ENCODE data around the gene SMAD6.

SMAD6 gene

DNA sequence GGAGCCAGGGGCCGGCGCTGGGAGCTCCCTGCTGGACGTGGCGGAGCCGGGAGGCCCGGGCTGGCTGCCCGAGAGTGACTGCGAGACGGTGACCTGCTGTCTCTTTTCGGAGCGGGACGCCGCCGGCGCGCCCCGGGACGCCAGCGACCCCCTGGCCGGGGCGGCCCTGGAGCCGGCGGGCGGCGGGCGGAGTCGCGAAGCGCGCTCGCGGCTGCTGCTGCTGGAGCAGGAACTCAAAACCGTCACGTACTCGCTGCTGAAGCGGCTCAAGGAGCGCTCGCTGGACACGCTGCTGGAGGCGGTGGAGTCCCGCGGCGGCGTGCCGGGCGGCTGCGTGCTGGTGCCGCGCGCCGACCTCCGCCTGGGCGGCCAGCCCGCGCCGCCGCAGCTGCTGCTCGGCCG, 1.5 kb downstream of the SMAD6 start:
- DNase-seq (ENCODE audit: low spot score): no peak

DNA sequence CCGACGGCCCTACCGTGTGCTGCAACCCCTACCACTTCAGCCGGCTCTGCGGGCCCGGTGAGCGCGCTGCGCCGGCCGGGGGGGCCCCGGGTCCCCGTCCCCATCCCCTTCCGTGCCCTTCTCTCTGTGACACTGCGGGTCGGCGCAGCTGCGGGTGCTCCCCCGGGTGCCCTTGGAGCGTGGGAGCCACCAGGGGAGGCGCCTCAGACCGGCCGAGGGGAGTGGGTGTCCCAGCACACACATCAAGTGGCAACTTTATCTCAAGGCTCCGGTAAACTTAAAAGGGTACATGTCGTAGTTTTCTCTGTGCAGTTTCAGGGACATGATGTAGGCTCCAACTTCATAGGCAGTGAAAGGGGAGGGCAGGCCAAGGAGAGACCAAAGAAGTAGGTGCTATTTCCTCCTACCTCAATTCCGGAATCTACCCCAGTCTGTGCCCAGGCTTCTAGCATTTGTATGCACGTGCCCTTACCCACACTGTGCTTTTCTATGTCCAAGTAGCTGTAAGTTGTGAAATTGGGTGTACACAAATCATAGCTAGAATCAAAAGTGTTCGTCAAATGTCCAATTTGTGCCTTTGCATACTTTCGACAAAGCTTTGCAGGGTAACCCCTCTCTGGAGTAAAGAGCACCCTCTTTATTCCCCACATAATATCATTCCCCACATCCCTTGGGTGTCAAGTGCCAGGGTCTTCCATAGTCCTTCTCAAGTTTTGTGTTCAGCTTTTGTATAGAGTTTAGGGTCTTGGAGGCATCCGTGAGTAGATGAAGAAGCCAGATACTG, 2.2 kb downstream of the SMAD6 start:
- DNase-seq (ENCODE audit: low spot score): no peak

DNA sequence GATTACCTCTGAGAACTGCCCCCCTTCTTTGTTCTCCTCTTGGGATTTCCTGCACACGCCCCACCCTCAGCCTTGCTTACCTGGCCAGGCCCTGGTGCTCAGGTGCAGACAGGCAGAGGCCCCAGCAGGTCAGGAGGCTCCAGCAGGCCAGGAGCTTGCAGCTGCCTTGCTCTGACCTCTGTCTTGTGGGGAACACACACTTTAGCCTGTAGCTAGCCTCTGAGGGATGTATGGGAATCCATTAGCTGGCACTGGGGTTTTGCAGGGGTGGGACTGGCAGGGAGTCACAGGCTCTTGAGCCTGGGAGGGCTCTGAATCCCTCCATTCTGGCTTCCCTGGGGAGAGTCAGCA, 2.7 kb downstream of the SMAD6 start:
- DNase-seq (ENCODE audit: low spot score): no peak

DNA sequence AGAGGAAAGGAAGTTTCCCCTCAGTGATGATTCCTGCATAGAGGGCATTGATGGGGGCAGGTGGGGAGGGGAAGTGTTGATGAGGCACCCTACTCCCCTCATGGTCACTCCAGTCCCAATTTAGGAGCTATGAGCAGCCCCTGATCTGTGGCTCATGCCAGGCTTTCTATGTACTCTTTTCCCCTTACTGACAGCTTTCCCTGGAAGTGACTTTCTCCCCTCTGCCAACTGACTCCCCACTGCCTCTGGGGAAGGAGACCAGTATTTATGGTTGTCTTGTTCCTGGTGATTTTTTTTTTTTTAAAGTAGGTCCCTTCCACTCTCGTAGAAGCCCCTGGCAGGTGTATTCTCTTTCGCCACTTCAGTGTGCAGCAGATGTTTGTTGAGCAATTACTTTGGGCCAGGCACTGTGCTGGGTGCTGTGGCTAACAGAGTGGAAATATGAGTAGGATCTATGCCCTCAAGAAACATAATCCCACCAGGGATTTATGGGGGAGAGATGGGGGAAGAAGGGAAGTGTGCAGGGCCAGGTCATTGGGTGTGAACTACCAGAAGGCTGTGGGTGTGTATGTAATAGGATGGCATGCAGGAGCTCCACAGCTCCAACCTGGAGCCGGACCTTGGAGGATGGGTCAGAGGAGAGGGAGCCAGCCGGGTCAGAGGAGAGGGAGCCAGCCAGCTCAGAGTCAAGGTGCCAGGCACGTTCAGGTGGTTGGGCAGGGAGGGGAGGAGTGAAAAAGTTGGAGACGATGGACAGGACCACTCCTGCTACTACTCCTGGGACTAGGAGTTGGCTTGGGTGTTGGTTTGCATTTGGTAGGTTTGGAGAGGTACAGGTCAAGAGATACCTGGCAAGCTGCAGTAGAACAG, 3.5 kb downstream of the SMAD6 start:
- DNase-seq (ENCODE audit: low spot score): no peak

DNA sequence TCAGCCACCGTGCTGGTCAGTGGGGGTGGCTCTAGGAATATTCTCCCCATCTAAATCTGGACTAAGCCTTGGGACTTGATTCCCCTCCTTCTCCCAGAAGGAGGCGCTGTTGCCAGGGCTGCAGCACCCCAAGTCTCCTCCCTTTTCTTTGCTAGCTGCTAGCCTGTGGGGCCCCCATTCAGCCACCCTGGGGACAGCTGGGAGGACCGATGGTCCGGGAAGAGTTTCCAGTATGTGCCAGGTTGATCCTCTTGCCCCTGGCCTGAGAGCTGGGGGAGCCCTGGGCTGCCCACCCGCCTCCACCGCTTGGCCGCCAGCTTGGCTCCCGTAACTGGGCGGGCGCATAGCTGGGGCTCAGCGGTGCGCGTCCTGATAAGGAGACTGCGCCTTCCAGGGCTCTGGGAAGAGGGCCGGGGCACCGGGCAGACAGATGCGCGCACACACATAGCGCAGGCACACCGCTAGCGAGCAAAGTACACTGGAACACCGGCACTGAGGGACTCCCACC, 4.2 kb downstream of the SMAD6 start:
- DNase-seq (ENCODE audit: low spot score): peak; percentile 74

DNA sequence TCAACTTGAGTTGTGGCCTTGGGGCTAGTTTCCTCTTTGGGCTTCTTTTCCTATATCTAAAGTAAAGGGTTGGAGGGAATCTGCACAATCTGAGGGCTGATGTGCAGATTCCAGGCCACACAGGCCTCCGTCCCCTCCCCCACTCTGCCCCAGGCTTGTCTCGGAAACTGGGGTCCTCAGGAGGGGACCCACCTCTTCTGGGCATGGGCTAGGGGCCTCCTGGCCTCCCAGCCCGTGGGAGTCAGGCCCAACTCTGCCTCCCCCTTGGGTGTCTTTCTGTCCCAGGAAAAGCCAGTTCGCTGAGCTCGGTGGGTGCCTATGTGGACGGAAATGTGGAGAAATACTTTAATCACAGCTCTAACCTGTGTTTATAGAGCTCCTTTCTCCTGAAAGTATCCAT, 4.8 kb downstream of the SMAD6 start:
- no peak for DNase-seq (ENCODE audit: low spot score)

DNA sequence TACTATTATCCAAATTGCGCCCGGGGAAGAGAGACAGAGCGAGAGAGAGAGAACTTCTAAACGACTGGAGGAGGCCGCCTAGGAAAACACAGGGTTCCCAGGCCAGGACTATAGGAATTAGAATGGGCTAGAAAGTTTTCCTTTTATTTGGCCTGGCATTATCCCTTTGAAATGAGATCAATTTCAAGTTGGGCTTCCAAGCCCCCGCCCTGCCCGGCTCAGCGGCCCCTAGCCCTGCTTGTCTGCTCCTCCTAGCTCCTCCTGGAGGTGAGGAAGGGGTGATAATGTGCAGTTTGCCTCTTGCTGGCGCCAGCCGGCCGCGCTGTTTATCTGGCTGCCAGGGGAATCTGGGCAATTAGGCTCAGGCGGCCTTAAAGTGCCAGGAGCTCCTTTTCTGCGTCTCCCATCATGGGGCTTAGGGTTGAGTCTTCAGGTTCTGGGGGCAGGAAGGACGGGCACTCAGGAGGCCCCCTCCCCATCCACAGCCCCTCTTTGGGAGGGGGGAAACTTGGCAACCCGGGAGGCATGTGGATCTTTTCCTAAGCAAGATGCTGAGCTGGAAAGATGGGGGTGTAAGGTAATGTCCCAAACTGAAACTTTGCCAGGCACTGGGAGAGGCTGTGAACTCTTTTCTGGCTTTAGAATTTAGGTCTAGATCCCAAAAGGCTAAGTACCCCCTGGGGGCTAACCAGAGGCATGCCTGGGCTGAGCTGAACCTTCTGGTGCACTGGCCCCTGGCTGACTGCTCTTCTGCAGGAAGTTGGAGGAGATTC, 5.5 kb downstream of the SMAD6 start:
- DNase-seq (ENCODE audit: low spot score): peak; percentile 63

DNA sequence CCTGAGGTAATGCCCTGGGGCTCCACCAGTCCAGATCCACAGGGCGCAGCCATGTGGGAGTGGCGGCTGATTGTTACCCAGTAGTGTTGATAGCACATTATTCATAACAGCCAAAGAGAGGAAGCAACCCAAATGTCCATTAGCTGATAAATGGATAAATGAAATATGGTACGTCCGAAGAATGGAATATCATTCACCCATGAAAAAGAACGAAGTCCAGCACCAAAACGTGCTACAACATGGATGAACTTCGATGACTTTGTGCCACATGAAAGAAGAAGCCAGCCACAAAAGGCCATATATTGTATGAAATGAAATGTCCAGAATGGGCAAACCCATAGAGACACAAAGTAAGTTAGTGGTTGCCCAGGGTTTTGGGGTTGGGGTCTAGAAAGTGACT, 6.4 kb downstream of the SMAD6 start:
- no peak for DNase-seq (ENCODE audit: low spot score)

DNA sequence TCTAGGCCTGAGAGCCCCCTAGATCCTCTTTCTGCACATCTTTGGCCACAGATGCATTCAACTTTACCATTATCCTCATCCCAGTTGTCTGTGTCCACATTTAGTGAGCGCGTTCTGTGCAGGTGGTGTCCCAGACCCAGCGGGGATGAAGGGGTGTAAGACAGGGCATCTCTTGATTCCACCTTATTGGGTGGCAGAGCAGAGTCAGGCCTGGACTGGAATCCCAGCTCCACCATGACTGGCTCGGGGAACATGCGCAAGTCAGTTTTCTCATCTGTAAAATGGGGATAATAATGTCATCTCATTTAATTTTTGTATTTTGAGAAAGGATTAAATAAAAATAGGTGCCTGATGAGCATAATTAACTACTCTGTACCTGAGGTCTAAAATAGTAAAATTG, 7.8 kb downstream of the SMAD6 start:
- no peak for DNase-seq (ENCODE audit: low spot score)

DNA sequence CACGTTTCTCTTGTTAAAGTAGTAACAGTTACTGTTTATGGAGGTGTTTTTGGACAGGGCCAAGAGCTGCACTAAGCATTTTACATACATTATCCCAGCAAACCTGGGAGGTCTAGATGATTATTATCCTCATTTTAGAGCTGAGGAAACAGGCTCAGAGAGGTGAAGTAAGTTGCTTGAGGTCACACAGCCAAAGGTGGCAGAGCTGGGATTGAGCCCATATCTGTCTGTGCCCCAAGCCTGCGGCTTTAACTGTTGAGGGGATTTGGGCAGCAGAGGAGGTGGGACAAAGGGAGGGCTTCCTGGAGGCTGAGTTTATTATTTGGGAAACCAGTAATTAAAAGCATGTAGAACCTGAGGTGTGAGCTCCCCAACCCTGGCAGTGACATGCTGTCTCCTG, 9.2 kb downstream of the SMAD6 start:
- no peak for DNase-seq (ENCODE audit: low spot score)

DNA sequence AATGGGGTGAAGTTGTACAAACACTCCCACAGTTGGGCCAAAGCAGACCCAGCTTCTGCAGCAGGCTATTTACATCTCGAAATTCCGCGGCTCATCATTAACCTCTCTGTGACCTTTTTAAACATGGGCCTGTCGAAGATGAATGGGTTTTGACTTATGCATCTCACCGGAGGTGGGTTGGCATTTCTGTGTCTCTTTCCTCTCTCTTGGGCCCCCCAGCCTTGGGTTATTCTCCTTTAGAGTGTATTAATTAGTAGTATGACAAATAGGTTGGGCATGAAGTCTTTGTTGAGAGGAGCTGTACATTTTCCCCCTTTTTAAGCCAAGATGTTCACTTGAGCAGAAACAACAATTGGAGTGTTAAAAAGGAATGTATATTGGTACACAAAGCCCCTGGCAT, 9.8 kb downstream of the SMAD6 start:
- no peak for DNase-seq (ENCODE audit: low spot score)

DNA sequence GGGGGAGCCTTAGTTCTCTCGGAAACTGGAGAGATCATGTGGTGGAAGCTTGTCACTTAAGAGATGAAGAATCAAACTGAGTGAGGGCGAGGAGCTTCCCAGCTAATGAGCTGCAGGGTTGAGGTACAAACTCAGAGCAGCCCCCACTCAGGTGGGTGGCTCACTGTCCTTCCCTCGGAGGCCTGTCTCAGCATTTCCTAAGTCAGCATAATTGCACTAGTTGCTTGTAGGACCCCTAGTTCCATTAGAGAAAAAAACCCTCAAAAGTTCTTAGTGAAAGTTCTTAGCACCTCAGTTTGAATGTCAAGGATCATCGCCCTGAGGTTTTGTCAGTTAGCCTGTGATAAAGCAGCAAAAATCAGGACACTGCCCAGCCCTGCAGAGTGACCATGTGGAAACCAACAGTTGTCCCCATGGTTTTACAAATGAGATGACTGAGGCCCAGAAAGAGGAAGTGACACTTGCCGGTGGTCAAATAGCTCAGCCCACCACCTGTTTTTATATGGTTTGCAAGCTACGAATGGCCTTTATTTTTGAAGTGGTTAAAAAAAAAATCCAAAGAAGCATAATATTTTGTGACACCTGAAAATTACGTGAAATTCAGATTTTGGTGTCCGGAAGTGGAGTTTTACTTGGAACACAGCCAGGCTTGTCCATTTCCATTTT, 11.9 kb downstream of the SMAD6 start:
- DNase-seq (ENCODE audit: low spot score): no peak

DNA sequence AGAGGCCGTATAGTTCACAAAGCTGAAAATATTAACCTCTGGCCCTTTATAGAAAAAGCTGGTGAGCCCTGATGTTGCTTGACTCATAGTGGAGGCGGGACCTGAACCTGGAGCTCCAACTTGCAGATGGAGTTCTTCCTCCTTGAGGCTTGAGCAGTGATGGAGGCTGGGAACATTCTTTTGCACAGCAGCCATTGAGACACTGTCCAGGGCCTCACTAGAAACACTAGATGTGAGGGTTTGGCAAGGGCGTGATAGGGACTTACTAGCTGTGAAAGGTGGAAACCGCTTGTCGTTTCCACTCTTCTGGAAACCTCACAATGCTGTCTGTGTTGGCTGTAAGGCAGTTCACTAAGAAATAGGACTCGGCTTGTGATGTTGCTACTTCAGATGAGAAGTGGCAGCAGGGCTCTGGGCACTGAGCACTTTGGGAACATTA, 12.5 kb downstream of the SMAD6 start:
- peak; percentile 53 for DNase-seq (ENCODE audit: low spot score)

DNA sequence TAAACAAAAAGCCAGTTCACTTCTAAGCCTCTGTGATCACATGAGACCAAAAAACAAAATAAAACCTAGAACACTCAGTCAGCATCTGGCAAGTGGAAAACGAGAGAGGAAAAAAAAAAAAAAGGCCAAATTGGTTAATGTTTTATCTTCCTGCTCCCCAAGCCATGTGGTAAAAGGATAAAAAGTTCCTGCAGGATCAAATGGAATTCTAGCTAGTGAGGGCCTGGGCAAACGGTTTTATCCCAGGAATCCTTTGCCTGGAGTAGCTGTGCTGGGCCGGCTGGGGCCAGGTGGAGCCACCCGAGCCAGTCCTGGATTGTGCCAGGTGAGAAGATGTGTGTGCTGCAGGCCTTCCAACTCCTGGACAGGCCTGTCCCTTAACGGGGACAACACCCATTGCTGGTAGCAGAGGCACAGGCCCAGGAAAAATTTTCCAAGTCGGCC, 13.2 kb downstream of the SMAD6 start:
- no peak for DNase-seq (ENCODE audit: low spot score)

DNA sequence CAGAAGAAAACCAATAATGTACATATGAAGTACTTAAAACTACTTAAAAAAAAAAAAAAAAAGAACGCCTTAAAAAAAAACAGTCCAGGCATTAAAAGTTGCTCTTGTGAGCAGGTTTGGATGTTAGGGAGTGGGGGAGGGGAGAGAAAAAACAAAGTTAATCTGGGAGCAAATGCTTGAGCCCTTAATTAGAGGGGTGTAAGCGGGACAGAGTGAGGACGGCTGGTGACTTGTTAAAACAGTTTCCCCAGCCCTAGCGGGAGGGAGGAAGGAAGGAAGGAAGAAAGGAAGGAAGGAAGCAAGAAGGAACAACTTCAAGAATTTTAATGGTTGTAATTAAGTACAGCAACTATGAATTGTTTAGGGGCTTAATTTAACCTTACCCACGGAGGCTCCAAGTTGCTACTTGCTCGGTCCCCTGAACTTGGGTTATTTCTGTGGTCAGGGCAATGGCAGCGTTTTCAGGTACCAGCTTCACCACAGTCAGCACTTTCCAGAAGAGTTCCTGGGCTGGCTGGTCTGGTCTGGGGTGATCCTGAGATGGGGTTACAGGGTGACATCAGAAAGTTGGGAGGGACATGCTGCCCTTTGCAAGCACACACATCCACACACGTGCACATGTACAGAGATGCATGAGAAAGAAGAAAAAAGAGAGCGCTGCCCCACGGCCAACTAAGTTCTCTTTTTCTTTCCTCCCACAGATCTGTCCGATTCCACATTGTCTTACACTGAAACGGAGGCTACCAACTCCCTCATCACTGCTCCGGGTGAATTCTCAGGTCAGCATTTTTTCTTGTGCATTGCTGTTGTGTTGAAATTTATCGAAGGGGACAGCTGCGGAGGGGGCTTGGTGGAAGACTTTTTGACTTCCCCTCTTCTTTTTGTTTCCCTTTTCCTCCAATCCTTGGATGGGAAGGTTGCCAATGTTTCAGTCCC, 14.0 kb downstream of the SMAD6 start:
- DNase-seq (ENCODE audit: low spot score): no peak

DNA sequence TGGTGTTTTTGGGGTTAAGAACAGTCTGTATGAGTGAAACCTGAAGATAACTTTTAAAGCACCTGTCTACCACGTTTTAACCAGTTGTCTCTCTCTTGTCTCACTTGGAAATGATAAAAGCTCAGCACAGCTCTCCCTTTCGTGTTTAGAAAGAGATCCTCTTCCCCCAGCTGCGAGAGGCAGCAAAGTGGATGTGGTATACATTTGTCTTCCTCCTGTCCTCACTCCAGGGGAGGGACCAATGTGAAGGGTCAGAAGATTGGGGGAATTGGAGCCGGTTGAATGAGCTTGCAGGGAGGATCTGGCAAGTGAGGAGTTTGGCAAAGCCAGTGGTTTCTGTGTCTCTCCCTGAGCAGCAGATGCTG, 14.6 kb downstream of the SMAD6 start:
- no peak for DNase-seq (ENCODE audit: low spot score)

DNA sequence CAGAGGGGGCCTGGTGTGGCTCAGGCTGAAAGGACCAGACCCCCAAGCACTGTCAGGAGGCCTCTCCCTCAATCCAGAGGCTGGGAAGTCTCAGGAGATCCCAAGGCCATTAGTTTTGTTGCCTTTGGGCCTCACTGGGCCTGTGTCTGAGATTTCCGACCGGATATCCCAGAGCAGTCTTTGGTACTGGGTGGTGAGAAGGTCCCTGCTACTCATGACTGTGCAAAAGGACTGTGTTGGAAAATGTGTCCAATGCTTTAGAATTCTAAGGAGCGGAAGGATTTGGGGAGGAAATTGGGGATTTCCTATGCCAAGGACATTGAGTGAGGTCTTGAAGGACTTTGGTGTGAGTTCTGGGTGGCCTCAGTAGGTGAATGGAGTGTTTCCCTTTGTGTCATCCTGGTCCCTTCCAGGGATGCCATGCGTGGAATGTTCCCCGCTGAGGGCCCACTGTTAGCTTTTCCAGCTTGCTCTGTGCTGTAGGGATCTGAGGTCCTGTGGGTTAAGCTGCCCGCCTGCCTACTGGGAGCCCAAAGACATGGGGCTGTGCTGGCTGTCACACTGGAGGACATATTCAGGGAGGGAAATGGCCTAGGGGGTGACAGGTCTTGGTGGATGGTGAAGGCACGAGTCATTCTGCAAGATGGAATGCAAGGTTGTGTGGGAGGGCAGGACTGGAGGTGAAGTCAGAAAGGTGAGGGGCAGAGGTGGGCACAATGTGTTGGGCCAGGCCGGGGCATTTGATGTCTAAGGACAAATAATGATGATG, 16.4 kb downstream of the SMAD6 start:
- no peak for DNase-seq (ENCODE audit: low spot score)

DNA sequence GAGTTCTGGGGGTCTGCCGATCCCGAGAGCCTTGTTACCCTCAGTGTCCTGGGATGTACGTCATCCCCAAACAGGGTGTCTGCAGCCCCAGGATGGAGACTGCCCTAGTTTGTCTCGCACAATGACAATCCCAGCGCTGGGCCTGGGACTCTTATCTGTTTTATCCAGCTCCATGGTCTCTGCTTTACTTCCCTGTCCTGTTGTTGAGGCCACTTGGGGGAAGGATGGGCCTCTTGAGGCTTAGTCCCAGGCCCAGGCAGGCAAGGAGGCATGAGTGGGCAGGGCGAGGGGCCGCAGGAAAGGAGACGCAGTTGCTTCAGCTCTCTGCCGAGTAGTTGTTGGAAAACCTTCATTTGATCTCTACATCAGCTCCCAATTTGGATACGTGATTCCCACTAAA, 17.4 kb downstream of the SMAD6 start:
- no peak for DNase-seq (ENCODE audit: low spot score)

DNA sequence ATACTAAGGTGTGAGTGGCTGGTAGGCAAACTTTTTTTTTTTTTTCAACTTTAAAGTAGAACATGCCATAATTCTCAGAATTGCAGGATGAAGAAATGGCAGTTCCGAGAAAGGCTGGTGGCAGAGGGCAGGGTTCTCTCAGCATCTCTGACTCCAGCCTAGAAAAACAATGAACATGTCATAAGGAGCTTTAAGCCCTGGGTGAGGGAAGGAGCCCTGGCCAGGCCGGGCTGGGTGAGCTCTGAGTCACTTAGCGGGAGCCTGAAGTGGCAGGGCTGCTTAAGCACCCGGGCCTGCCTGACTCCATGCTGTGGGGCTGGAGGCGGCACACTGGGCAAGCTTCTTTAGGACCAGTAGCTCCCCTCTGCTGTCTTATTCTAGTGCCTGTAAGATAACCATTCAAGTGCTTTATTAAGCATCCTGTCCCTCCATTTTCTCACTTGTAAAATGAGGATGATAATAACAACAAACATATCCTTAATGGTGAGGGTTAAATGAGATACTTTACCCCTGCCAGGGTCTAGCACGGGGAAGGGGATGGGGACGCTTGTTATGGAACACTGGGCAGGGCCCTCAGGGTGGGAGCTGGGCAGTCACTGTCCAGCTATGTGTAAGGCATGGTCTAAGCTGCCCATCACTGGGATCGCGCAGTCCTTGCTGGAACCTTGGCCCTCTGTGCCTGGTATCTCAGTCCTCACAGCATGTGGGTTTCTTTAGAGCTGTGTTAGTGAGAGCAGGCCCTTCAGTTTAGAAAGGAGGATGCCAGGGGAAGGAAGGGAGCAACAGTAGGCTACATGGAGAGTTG, 18.4 kb downstream of the SMAD6 start:
- peak; percentile 81 for DNase-seq (ENCODE audit: low spot score)
